ES-I3 (cell line): ENCODE data around the gene CDC42SE2.
"Not testable (repeated sequence)": the region's sequence is repeated elsewhere in the genome, so short reads cannot be mapped to it uniquely, and the experiment has no call there.

Source experiments
- H3K36me3 ChIP-seq: 2 replicates; pipeline ENCODE4 v1.6.1; 2013; ENCODE audit warnings: mild to moderate bottlenecking, low read length, control low read depth, moderate library complexity; ENCODE audit not compliant: insufficient read depth
- H3K4me1 ChIP-seq: 2 replicates; pipeline ENCODE4 v1.6.1; 2013; ENCODE audit warnings: mild to moderate bottlenecking, control low read depth, low read length; ENCODE audit not compliant: insufficient read depth
- H3K9ac ChIP-seq: 2 replicates; pipeline ENCODE4 v1.6.1; 2013; ENCODE audit warnings: low read depth, mild to moderate bottlenecking, low read length, moderate library complexity
- H3K9me3 ChIP-seq: 2 replicates; pipeline ENCODE4 v1.6.1; 2013; ENCODE audit warnings: mild to moderate bottlenecking, low read length, moderate library complexity; ENCODE audit not compliant: control insufficient read depth, insufficient read depth

Gene CDC42SE2

DNA sequence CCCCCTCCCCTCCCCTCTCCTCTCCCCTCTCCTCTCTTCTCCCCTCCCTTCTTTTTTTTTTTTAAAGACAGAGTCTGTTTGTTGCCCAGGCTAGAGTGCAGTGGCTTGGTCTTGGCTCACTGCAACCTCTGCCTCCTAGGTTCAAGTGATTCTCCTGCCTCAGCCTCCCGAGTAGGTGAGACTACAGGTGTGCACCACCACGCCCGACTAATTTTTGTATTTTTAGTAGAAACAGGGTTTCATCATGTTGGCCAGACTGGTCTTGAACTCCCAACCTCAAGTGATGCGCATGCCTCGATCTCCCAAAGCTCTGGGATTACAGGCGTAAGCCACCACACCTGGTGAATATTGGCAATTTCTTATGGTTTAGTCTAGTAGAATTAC lies 14.9 kb downstream of the CDC42SE2 start:
- not testable (repeated sequence) for H3K36me3 ChIP-seq, H3K9ac ChIP-seq, H3K4me1 ChIP-seq, H3K9me3 ChIP-seq

DNA sequence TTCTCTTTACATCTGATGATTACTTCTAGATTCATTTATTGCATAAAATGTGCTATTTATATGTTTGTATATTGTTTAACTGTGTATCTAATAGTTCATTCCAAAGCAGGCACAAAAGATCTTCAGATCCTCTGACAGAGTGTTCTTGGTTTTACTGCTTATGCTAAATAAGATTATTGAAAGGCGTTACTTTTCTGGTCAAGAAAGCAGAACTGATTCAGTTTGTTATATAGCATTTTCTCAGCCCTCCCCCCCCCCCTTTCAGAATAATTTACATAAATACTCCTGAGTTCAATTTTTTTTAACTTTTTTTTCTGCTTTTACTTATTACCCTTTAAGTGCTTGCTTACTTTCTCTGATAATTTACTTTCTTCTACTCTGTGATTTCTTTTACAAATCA lies 15.4 kb downstream of the CDC42SE2 start:
- Histone ChIP-seq H3K4me1 (no peaks in the 10 kb centered on the region), H3K9me3 (no peaks in the 10 kb centered on the region), H3K9ac (no peak overlapping the region), H3K36me3 (no peaks in the 10 kb centered on the region)

DNA sequence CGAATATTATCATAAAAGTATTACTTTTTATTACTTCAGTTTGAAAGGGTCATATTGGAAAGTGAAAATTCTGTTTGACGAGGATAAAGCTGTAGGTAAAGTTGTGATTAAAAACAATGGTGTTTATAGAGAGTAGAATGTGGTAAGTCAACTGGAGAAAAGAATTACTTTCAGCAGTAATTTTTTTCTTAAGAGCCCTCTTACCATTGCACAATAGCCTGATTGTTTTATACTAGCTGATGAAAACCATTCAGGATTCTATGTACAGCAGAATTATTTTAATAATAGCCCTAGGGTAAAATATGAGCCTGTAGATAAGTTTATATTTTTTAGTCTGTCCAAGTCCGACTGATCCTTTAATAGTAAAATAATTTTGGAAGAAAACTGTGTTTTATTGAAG lies 16.6 kb downstream of the CDC42SE2 start:
- no peak overlapping the region for H3K9ac ChIP-seq
- no peaks in the 10 kb centered on the region for H3K9me3 ChIP-seq
- H3K4me1 ChIP-seq, result no peaks in the 10 kb centered on the region
- no peaks in the 10 kb centered on the region for H3K36me3 ChIP-seq

DNA sequence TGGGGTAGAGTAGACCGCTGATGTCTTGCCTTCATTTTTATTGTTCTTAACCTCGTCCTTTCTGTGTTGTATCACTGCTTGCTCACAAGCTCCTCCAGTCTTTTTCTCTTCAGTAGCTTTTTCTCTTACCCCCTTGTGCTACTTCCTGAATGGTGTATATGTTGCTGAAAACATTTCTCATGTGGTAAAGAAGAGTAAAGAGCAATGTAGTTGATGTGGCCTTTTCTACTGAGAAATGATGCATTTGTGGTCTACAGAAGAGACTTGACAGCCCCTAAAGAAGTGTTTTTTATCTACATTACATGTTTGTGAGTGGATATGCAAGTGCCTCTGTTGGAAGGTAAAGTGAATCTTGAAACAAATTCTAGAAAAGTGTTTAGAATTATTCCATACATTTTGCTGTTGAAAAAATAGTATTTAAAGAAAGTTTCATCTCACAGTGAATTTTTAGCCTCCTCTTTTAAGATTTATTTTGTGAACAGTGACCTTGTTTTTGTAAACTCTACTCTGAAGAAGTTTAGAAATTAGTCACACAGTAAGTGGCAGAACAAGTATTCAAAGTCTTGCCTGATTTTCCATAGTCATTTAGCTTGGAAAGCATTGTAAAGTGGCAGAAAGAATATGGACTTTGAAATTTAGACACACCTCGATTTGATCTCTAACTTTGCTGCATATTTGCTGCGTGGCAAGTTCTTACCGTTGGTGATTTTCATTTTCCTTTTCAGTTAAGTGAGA lies 17.4 kb downstream of the CDC42SE2 start:
- Histone ChIP-seq H3K9ac (no peak overlapping the region), H3K36me3 (no peaks in the 10 kb centered on the region), H3K9me3 (no peaks in the 10 kb centered on the region), H3K4me1 (no peaks in the 10 kb centered on the region)

DNA sequence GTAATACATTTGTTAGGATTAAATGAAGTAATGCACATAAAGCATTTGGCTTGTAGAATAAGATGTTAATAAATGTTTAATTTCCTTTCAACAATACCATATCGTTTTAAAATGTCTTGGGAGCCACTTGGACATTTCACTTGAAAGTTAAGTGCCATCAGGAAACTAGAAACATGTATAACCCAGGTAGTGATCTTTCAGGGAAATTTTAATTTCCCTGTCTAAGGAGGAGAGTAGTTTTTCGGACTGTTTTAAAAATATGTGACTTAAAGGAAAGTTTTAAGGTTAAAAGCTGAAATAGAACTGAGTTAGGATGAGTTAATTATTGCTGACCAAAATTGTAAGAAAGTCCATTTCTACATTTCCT lies 18.0 kb downstream of the CDC42SE2 start:
- Histone ChIP-seq H3K36me3 (no peaks in the 10 kb centered on the region), H3K9ac (no peak overlapping the region), H3K9me3 (no peaks in the 10 kb centered on the region), H3K4me1 (no peaks in the 10 kb centered on the region)

DNA sequence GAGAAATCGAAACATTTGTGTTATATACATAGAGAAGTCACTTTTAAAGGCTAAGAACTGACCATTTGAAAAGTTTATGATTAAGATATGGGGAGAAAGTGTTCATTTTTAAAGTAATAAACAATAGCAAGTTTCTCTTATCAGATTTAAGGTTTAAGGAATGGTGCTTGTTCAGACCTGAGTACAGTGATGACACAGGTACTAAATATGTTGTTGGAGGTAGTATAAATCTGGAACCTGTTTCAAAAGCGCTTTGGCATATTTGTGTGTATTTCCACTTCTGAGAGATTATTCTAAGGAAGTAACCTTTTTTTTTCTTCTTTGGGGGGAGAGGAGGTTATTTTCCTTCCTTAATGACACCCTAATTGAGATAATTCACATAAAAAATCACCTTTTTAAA lies 18.4 kb downstream of the CDC42SE2 start:
- H3K9me3 ChIP-seq, result no peaks in the 10 kb centered on the region
- no peak overlapping the region for H3K9ac ChIP-seq
- H3K36me3 ChIP-seq, result no peaks in the 10 kb centered on the region
- H3K4me1 ChIP-seq, result no peaks in the 10 kb centered on the region

DNA sequence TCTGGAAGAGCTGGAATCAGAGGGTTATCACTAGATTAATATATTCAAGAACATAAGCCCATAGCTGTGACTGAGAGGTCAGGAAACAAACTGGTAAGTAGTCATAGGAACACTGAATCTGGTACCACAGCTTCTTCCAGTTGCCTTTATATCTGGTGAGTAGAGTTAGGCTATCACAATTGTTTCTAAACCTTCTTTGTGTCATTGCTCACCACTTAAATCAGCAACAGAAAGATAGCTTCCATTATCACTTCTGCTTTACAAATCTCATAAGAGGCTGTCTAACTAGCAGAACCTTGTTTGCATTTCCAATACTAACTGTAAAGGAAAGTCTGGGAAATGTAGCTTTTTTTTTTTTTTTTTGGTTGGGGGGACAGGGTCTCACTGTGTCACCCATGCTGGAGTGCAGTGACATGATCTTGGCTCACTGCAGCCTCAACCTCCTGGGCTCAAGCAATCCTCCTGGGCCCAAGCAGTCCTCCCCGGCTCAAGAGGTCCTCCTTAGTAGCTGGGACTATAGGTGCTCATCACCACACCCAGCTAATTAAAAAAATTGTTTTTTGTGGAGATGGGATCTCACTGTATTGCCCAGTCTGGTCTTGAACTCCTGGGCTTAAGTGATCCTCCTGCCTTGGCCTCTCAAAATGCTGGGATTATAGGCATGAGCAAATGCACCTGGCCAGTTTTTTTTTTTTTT lies 22.0 kb downstream of the CDC42SE2 start:
- Histone ChIP-seq H3K9ac (no peak overlapping the region), H3K4me1 (no peaks in the 10 kb centered on the region), H3K36me3 (no peaks in the 10 kb centered on the region), H3K9me3 (no peaks in the 10 kb centered on the region)

DNA sequence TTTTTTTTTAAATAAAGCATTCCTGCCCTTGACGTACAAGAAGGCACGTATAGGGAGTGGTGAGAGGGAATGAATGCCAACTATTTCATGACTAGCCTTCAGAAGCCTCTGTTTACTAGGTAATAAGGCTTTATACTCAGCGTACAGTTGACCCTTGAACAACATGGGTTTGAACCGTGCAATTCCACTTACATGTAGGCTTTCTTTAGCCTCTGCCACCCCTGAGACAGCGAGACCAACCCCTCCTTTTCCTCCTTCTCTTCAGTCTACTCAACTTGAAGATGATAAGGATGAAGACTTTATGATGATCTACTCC lies 22.5 kb downstream of the CDC42SE2 start:
- Histone ChIP-seq H3K9me3 (no peaks in the 10 kb centered on the region), H3K9ac (no peak overlapping the region), H3K4me1 (no peaks in the 10 kb centered on the region), H3K36me3 (no peaks in the 10 kb centered on the region)

DNA sequence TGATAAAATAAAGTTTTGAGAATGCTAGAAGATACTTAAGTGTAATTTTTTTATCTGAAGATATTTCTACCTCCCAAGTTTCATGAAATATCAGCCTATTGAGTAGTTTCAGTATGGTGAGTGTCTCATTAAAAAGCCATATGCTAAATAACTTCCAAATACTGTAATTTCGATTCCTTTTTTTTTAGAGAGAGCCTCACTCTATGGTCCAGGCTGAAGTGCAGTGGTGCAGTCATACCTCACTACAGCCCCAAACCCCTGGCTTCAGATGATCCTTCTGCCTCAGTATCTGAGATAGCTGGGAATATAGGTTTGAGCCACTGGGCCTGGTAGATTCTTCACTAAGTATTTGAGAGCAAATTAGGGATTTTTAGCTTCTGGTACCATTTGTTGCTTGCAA lies 24.5 kb downstream of the CDC42SE2 start:
- H3K36me3 ChIP-seq, result no peaks in the 10 kb centered on the region
- no peaks in the 10 kb centered on the region for H3K9me3 ChIP-seq
- no peaks in the 10 kb centered on the region for H3K4me1 ChIP-seq
- H3K9ac ChIP-seq, result no peak overlapping the region

DNA sequence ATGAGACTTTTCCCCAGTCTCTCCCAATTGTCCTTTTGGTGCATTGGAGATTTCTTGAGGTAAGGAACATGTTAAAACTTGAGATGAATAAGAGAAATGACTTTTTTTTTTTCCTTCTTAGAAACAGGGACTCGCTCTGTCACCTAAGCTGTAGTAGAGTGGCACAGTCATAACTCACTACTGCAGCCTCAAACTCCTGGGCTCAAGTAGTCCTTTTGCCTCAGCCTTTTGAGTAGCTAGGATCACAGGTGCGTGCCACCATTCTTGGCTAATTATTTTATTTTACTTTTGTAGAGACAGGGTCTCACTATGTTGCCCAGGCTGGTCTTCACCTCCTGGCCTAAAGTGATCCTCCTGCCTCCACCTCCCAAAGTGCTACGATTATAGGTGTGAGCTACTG lies 25.9 kb downstream of the CDC42SE2 start:
- no peaks in the 10 kb centered on the region for H3K36me3 ChIP-seq

DNA sequence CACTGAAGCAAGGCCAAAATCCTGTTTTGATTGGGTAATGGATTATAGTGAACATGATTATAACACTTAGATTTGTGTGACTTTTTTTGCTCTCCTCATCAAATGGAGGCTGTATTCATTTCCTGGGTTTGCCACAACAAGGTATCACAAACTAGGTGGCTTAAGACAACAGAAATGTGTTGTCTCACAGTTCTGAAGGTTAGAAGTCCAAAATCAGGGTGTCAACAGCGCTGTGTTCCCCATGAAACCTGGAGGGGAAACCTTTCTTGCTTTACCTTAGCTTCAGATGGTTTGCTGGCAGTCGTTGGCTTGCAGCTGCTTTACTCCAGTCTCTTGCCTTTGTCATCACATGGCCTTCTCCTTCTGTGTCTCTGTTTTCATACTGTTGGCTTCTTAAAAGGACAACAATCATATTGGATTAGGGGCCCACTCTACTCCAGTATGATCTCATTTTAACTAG lies 32.4 kb downstream of the CDC42SE2 start:
- Histone ChIP-seq H3K36me3 (no peaks in the 10 kb centered on the region), H3K9ac (no peak overlapping the region), H3K9me3 (no peaks in the 10 kb centered on the region), H3K4me1 (no peaks in the 10 kb centered on the region)

More for the DNA sequence above, 25.9 kb downstream of the CDC42SE2 start:
- Histone ChIP-seq H3K9me3 (no peaks in the 10 kb centered on the region), H3K4me1 (no peaks in the 10 kb centered on the region), H3K9ac (no peak overlapping the region)

DNA sequence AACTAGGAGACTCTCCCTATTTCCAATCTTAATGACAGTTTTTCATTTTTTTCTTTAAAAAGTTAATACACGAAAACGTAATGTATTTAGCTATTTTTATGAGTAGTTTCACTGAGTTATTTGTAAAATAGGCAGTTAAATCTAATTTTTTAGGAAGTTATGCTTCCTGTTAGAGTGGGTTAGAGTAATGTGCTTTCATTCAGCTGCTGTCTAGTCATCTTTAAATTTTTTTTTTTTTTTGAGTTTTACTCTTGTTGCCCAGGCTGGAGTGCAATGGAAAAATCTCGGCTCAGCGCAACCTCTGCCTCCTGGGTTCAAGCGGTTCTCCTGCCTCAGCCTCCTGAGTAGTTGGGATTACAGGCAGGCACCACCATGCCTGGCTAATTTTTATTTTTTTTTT lies 34.0 kb downstream of the CDC42SE2 start:
- no peaks in the 10 kb centered on the region for H3K4me1 ChIP-seq
- H3K9ac ChIP-seq, result no peak overlapping the region
- H3K9me3 ChIP-seq, result no peaks in the 10 kb centered on the region
- no peaks in the 10 kb centered on the region for H3K36me3 ChIP-seq

DNA sequence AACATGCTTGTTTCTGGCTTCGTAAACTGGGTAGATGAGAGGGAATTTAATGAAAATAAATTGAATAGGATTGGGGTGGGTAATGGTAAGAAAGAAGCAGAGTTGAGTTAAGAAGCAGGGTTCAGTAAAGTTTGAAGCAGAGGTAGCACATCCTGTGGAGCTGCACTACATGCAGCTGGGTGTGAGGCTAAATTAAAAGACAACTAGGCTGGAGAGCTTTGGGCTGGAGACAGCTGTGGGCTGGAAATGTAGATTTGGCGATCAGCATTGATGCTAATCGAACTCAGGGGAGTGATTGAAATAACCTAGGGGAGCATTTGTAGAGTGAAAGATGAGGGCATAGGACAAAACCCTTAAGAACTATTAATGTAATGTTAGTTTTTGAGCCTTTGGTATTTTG lies 35.6 kb downstream of the CDC42SE2 start:
- no peaks in the 10 kb centered on the region for H3K36me3 ChIP-seq
- H3K9me3 ChIP-seq, result no peaks in the 10 kb centered on the region
- no peaks in the 10 kb centered on the region for H3K4me1 ChIP-seq
- H3K9ac ChIP-seq, result no peak overlapping the region

DNA sequence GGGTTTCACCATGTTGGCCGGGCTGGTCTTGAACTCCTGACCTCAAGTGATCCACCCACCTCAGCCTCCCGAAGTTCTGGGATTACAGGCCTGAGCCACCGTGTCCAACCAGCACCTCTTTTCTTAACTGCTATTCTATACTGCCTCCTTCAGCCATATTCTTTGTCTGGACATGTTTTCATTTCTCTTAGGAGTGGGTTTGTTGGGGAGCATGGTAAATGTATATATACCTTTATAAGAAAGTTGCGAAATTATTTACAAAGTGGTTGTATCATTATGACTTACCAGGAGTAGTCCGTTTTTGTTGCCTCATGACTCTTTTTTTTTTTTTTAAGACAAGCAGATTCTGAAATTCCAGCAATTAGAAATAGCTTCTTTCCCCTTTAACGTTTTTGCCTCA lies 38.7 kb downstream of the CDC42SE2 start:
- no peaks in the 10 kb centered on the region for H3K4me1 ChIP-seq
- H3K36me3 ChIP-seq, result no peaks in the 10 kb centered on the region
- H3K9ac ChIP-seq, result no peak overlapping the region
- peaks cover 3% of the 10 kb centered on the region; the same call in 1 of the 2 replicates for H3K9me3 ChIP-seq

DNA sequence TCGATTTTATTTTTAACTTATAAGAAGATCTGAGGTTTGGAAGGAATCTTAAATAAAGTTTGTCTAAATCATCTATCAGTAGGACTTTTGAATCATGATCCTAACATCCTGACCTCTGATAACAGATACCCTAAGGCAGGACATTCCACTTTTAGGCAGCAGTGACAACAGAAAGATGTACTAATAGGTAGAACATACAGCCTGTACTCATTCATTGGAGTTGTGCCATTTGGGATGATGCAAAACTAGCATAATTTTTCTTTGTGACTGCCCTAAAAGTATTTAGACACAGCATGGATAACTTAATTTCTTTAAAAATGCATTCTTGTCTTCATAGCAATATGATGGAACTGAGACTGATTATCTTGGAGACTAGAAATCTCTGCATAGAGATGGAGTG lies 39.7 kb downstream of the CDC42SE2 start:
- Histone ChIP-seq H3K4me1 (no peaks in the 10 kb centered on the region), H3K36me3 (no peaks in the 10 kb centered on the region)

More for the DNA sequence above, 39.7 kb downstream of the CDC42SE2 start:
- H3K9ac ChIP-seq, result no peak overlapping the region
- peaks cover 3% of the 10 kb centered on the region; the same call in 1 of the 2 replicates for H3K9me3 ChIP-seq
